GM19099 (cell line): ENCODE results near the gene CHIC2.

Source experiments
- POLR2A ChIP-seq: IDR thresholded peaks from 3 replicates; pipeline ENCODE4 v1.6.1; 2011; ENCODE audit warnings: low read depth; ENCODE audit not compliant: insufficient read length; ENCODE audit errors: extremely low read depth

Gene CHIC2

DNA sequence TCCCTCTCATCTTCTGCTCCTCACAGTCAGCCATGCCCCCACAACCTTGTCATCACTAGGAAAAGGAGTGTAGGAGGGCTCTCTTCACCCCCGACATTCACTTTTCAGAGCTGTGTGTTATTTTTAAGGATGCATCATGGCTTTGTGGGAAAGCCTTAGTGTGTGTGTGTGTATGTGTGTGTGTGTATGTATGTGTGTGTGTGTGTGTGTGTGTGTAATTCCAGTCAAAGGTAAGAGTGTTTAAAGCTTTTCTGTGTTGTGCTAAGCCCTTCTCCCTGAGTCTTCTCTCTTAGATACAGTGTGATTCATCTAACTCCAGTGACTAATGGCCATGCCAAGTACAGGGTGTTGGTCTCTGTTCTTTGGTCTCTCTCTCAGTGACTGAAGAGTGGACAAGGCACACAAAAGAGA lies 76.6 kb downstream of the CHIC2 start:
- TF ChIP-seq POLR2A = no peak

DNA sequence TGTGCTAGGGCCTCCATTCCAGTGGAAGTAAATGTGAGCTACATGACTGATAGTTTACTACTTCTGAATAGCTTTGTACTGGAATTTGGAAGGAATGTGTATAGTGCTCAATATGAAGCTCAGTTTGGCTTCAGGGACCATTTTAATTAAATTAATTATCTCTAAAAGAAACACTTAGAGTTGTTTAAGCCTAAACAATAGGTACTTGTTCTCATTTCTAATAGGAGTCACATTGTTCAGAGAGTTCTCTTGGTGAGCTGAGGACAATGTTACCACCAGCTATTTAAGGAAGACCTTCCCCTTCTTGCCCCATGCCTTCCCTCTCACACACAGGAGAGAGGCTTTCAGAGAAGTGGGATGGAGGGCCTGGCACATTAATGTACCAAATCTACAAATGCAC lies 78.3 kb downstream of the CHIC2 start:
- TF ChIP-seq POLR2A = no peak

DNA sequence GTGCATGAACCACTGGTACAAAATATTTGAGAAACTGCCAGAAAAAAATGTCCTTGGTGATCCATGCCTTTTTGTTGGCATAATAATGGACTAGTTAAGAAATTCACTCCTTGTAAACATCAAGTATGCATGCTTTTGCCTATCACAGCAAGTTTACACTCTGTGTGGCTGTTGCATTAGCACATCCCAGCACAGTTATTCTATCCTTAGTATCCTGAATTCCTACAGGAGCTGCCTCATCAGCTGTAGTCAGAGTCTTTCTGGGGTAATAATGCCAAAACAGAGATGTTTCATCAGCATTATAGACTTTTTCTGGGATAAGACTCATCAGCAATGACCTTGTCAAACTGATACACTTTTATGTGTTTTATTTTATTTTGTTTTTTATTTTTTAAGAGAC lies 82.8 kb downstream of the CHIC2 start:
- TF ChIP-seq POLR2A = no peak

GRCh38 chr4:53981066-53981465 lies 83.3 kb downstream of the CHIC2 start:
- TF ChIP-seq POLR2A = no peak

DNA sequence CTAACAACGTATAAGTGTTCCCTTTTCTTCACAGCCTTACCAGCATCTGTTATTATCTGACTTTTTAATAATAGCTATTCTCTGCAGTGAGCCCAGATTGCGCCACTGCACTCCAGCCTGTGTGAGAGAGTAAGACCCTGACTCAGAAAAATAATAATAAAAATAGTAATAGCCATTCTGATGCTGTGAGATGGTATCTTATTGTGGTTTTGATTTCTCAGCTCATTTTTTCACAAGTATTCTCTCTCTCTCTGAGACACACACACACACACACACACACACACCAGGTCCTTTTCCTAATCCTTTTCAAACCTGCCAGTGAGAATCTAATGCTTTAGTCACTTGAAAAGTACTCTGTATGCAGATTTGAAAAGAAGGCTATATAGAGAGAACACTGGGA lies 89.8 kb downstream of the CHIC2 start:
- TF ChIP-seq POLR2A = no peak

GRCh38 chr4:53967986-53968385 lies 96.4 kb downstream of the CHIC2 start:
- no peak for TF ChIP-seq POLR2A

DNA sequence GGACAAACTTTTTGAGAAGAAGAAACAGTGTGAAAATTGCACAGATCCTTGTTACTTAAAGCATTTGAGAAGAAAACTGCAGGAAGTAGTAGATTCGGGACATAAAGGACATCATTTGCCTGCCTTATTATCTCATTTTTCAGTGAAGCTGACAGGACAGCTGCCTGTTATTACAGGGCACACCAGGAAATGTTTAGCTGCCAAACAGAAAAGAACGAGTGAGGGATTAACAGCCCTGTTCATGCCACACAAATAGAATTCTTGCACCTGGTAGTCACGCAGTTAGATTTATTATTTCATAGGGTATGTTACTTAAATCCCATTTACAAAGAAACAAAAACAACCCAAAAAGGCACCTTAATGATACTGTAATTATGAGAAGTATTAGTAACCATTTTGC lies 100.6 kb downstream of the CHIC2 start:
- no peak for TF ChIP-seq POLR2A

- TF ChIP-seq POLR2A = no peak
Measured at GRCh38 chr4:53963336-53963735, 101.1 kb downstream of the CHIC2 start.

DNA sequence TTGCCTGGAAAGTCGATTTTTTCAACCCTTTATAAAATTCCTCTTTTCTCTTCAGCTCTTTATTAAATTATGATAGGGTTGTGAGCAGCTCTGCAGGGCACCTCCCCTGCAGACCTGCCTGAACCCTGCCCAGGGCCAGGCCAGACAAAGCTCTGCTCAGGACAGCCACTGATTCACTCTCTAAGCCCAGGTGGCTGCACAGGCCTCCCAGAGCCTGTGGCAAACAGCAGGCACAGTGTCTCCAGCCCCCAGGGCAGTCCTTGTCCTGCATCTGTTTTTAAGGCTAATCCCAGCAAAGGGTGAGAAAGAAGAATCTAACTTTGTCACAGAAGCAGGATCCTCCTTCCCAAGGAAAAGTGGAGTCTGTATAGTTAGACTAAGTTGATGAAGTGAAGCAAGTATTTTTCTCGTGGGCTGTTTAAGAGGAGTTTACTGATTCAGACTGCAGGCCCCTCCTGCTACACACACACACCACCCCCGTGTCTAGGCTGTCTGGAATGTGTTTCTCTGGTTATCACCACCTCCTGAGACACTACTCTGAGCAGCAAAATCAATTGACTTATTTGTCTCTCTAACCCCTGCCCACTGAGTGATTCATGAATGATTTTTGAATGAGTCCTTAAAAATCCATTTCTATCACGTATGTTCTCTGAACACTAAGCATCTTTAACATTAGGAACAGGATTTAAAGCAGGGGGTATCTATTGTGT lies 101.7 kb downstream of the CHIC2 start:
- TF ChIP-seq POLR2A = no peak

GRCh38 chr4:53961351-53961750 lies 103.1 kb downstream of the CHIC2 start:
- TF ChIP-seq POLR2A = no peak

- TF ChIP-seq POLR2A = no peak
Measured at GRCh38 chr4:53960843-53961242, 103.6 kb downstream of the CHIC2 start.
